OCI-LY1 (cell line): ENCODE data around the gene PIK3C2G.
"Not testable (repeated sequence)": the region's sequence is repeated elsewhere in the genome, so short reads cannot be mapped to it uniquely, and the experiment has no call there.

Experiments used
- H2AFZ ChIP-seq: fragments of 200-600 bp; sonication (generic), shearing (Covaris generic); 2 replicates; pipeline ENCODE4 v1.6.0; 2014; ENCODE audit warnings: antibody characterized with exemption, mild to moderate bottlenecking, low read length
- H3F3A ChIP-seq: fragments of 200-600 bp; sonication (generic), shearing (Covaris generic); 2 replicates; pipeline ENCODE4 v1.6.0; 2014; ENCODE audit warnings: mild to moderate bottlenecking, antibody characterized with exemption, low read length, moderate library complexity; ENCODE audit not compliant: insufficient read depth
- H3K27ac ChIP-seq: fragments of 200-600 bp; sonication (generic); 2 replicates; pipeline ENCODE4 v1.5.1; 2014; ENCODE audit warnings: low read length, mixed run types, mild to moderate bottlenecking, low read depth; ENCODE audit not compliant: poor library complexity, severe bottlenecking
- H3K27me3 ChIP-seq: fragments of 200-600 bp; sonication (generic); 2 replicates; pipeline ENCODE4 v1.6.0; 2014; ENCODE audit warnings: antibody characterized with exemption, mild to moderate bottlenecking, low read length, moderate library complexity; ENCODE audit not compliant: insufficient read depth
- H3K36me3 ChIP-seq: fragments of 200-600 bp; sonication (generic); 2 replicates; pipeline ENCODE4 v1.6.1; 2014; ENCODE audit warnings: mild to moderate bottlenecking, antibody characterized with exemption, low read length, moderate library complexity, mixed read lengths; ENCODE audit not compliant: insufficient read depth
- H3K4me1 ChIP-seq: fragments of 200-600 bp; sonication (generic); 2 replicates; pipeline ENCODE4 v1.5.1; 2014; ENCODE audit warnings: mild to moderate bottlenecking, low read length, moderate library complexity; ENCODE audit not compliant: insufficient read depth, severe bottlenecking
- H3K4me2 ChIP-seq: fragments of 200-600 bp; sonication (generic), shearing (Covaris generic); 2 replicates; pipeline ENCODE4 v1.6.1; 2014; ENCODE audit warnings: low read length
- H3K4me3 ChIP-seq: fragments of 200-600 bp; sonication (generic); 2 replicates; pipeline ENCODE4 v1.5.1; 2014; ENCODE audit warnings: low read length, low read depth, mild to moderate bottlenecking, mixed read lengths; ENCODE audit not compliant: poor library complexity, severe bottlenecking
- H3K79me2 ChIP-seq: fragments of 200-600 bp; shearing (Covaris generic); 2 replicates; pipeline ENCODE4 v1.6.1; 2016; ENCODE audit warnings: mixed run types, low read length, mixed read lengths; ENCODE audit not compliant: insufficient read depth
- H3K9ac ChIP-seq: fragments of 200-600 bp; sonication (generic), shearing (Covaris generic); 2 replicates; pipeline ENCODE4 v1.6.1; 2014; ENCODE audit warnings: mild to moderate bottlenecking, low read length, mixed read lengths
- H3K9me2 ChIP-seq: fragments of 200-600 bp; sonication (generic), shearing (Covaris generic); 2 replicates; pipeline ENCODE4 v1.6.1; 2014; ENCODE audit warnings: low read depth, mild to moderate bottlenecking, low read length, mixed read lengths
- H3K9me3 ChIP-seq: fragments of 200-600 bp; shearing (Covaris generic); 2 replicates; pipeline ENCODE4 v1.6.1; 2014; ENCODE audit warnings: low read length, mixed read lengths
- H4K20me1 ChIP-seq: fragments of 200-600 bp; sonication (generic), shearing (Covaris generic); 2 replicates; pipeline ENCODE4 v1.6.0; 2016; ENCODE audit warnings: mild to moderate bottlenecking, low read length; ENCODE audit not compliant: insufficient read depth
- CTCF ChIP-seq: fragments of 200-600 bp; sonication (generic), shearing (Covaris generic); IDR thresholded peaks from 2 replicates; pipeline ENCODE4 v1.5.1; 2017; ENCODE audit warnings: mild to moderate bottlenecking, antibody characterized with exemption, low read length, moderate library complexity, mixed read lengths
- EZH2 ChIP-seq: fragments of 200-600 bp; sonication (generic), shearing (Covaris generic); IDR thresholded peaks from 2 replicates; pipeline ENCODE4 v1.8.0; 2017; ENCODE audit warnings: borderline replicate concordance, mixed run types, mild to moderate bottlenecking, antibody characterized with exemption, low read length, moderate library complexity, mixed read lengths

The PIK3C2G gene

GRCh38 chr12:18250313-18250916, 10.9 kb upstream of the PIK3C2G start:
- H3K9me2 ChIP-seq: no peaks in the 10 kb centered on the region
- H2AFZ ChIP-seq: no peak overlapping the region
- no peaks in the 10 kb centered on the region for H3K4me1 ChIP-seq

GRCh38 chr12:18254081-18254480, 7.2 kb upstream of the PIK3C2G start:
- H3K27ac ChIP-seq: no peak overlapping the region
- no peaks in the 10 kb centered on the region for H3K9me3 ChIP-seq
- no peaks in the 10 kb centered on the region for H3K9me2 ChIP-seq
- no peak overlapping the region for H3K4me3 ChIP-seq
- H3K4me1 ChIP-seq: no peaks in the 10 kb centered on the region
- no peaks in the 10 kb centered on the region for H3K36me3 ChIP-seq
- no peak overlapping the region for H3K9ac ChIP-seq
- H3K79me2 ChIP-seq: no peaks in the 10 kb centered on the region
- H3K4me2 ChIP-seq: no peak overlapping the region
- no peaks in the 10 kb centered on the region for H3K27me3 ChIP-seq
- no peak overlapping the region for H2AFZ ChIP-seq
- TF ChIP-seq EZH2: no peak
- TF ChIP-seq CTCF: no peak
- no peaks in the 10 kb centered on the region for H4K20me1 ChIP-seq
- no peaks in the 10 kb centered on the region for H3F3A ChIP-seq

More at GRCh38 chr12:18250313-18250916, 10.9 kb upstream of the PIK3C2G start:
- H3K9ac ChIP-seq: no peak overlapping the region
- TF ChIP-seq EZH2 (no peak), CTCF (peak; percentile 67)
- no peaks in the 10 kb centered on the region for H3K36me3 ChIP-seq
- H4K20me1 ChIP-seq: no peaks in the 10 kb centered on the region
- no peak overlapping the region for H3K4me2 ChIP-seq
- no peaks in the 10 kb centered on the region for H3K79me2 ChIP-seq
- H3K27me3 ChIP-seq: no peaks in the 10 kb centered on the region
- H3K4me3 ChIP-seq: no peak overlapping the region
- no peak overlapping the region for H3K27ac ChIP-seq
- no peaks in the 10 kb centered on the region for H3K9me3 ChIP-seq
- no peaks in the 10 kb centered on the region for H3F3A ChIP-seq

GRCh38 chr12:18255004-18255403, 6.3 kb upstream of the PIK3C2G start:
- not testable (repeated sequence) for H3K79me2 ChIP-seq

GRCh38 chr12:18257251-18257650, 4.1 kb upstream of the PIK3C2G start:
- no peaks in the 10 kb centered on the region for H3K9me2 ChIP-seq
- H3K79me2 ChIP-seq: no peaks in the 10 kb centered on the region
- no peaks in the 10 kb centered on the region for H3K36me3 ChIP-seq
- no peaks in the 10 kb centered on the region for H4K20me1 ChIP-seq
- H3F3A ChIP-seq: no peaks in the 10 kb centered on the region
- H3K4me1 ChIP-seq: no peaks in the 10 kb centered on the region
- no peak overlapping the region for H3K4me2 ChIP-seq
- H3K27me3 ChIP-seq: no peaks in the 10 kb centered on the region
- no peak overlapping the region for H3K27ac ChIP-seq
- H3K9ac ChIP-seq: no peak overlapping the region
- H3K9me3 ChIP-seq: no peaks in the 10 kb centered on the region
- TF ChIP-seq EZH2 (no peak), CTCF (no peak)
- no peak overlapping the region for H2AFZ ChIP-seq
- no peak overlapping the region for H3K4me3 ChIP-seq

More at GRCh38 chr12:18255004-18255403, 6.3 kb upstream of the PIK3C2G start:
- H3K9me3 ChIP-seq, H3K4me2 ChIP-seq, H3K27ac ChIP-seq, H3K36me3 ChIP-seq, H3F3A ChIP-seq, H3K27me3 ChIP-seq, H3K4me1 ChIP-seq, H4K20me1 ChIP-seq, H2AFZ ChIP-seq, H3K9me2 ChIP-seq, H3K4me3 ChIP-seq, H3K9ac ChIP-seq: not testable (repeated sequence)
